ENCODE measurements around the gene CD300LB.

Gene CD300LB

DNA sequence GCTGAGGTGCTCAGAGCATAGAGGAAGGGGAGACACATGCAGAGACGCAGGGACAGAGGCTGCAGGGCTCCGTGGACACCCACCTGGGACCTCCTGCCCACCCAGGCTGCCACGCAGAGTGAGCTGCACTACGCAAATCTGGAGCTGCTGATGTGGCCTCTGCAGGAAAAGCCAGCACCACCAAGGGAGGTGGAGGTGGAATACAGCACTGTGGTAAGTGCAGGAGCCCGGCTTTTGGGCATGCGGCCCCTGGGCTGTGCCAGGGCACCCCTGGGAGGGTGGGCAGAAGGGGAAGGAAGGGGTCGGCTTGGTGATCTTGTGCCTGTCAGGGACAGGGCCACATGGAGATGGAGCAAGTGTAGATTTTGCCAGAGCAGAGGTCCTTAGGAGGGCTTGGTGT, 49.7 kb downstream of the CD300LB start:
- Histone ChIP-seq H3K9ac (no peak overlapping the region), H4K20me1 (ENCODE audit: insufficient read depth) (no peaks in the 10 kb centered on the region), H3K4me3 (IDR thresholded peaks at IDR 0.05; ENCODE audit: insufficient read depth, low read depth, low read length) (no peak overlapping the region), H3K27me3 (ENCODE audit: insufficient read depth, low read depth) (peaks cover 35% of the 10 kb centered on the region; the same call in 1 of the 2 replicates), H3K4me2 (no peak overlapping the region), H3K36me3 (ENCODE audit: insufficient read depth) (no peaks in the 10 kb centered on the region), H3K27ac (no peak overlapping the region), H2AFZ (ENCODE audit: low read depth) (no peak overlapping the region), H3K79me2 (ENCODE audit: insufficient read depth, low read depth) (no peaks in the 10 kb centered on the region), H3K4me1 (ENCODE audit: low read depth, poor library complexity, severe bottlenecking) (no peaks in the 10 kb centered on the region)
- TF ChIP-seq, protein P1, sequence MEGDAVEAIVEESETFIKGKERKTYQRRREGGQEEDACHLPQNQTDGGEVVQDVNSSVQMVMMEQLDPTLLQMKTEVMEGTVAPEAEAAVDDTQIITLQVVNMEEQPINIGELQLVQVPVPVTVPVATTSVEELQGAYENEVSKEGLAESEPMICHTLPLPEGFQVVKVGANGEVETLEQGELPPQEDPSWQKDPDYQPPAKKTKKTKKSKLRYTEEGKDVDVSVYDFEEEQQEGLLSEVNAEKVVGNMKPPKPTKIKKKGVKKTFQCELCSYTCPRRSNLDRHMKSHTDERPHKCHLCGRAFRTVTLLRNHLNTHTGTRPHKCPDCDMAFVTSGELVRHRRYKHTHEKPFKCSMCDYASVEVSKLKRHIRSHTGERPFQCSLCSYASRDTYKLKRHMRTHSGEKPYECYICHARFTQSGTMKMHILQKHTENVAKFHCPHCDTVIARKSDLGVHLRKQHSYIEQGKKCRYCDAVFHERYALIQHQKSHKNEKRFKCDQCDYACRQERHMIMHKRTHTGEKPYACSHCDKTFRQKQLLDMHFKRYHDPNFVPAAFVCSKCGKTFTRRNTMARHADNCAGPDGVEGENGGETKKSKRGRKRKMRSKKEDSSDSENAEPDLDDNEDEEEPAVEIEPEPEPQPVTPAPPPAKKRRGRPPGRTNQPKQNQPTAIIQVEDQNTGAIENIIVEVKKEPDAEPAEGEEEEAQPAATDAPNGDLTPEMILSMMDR (conservative IDR thresholded peaks at IDR 0.05; ENCODE audit: low read depth, low read length) = no peak

DNA sequence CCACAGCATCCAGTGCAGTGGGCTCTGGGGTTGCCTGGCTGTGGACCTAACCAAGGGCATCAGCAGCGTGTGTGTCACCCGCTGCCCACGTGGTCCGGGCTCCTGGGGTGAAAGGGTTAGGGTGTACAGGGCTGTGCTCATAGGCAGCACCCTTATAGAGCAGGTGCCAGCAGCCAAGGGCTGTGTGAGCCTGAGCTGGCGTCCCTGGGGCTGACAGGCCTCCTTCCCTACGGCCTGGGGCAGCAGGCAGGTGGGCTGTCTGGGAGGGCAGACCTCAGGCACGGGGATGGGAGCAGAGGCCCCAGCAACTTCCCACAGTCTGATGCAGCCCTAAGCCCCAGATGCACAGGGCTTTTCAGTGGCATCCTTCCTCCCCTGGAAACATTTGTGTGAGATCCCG, 51.0 kb downstream of the CD300LB start:
- no peak overlapping the region for H3K9ac ChIP-seq
- no peak overlapping the region for H3K4me2 ChIP-seq
- no peak overlapping the region for H2AFZ ChIP-seq (ENCODE audit: low read depth)
- peaks cover 26% of the 10 kb centered on the region; the same call in 1 of the 2 replicates for H3K27me3 ChIP-seq (ENCODE audit: insufficient read depth, low read depth)
- H3K4me3 ChIP-seq (IDR thresholded peaks at IDR 0.05; ENCODE audit: insufficient read depth, low read depth, low read length) = no peak overlapping the region
- H3K27ac ChIP-seq = no peak overlapping the region
- H3K4me1 ChIP-seq (ENCODE audit: low read depth, poor library complexity, severe bottlenecking) = no peaks in the 10 kb centered on the region
- no peaks in the 10 kb centered on the region for H3K79me2 ChIP-seq (ENCODE audit: insufficient read depth, low read depth)
- TF ChIP-seq, protein P1 (conservative IDR thresholded peaks at IDR 0.05; ENCODE audit: low read depth, low read length) = no peak
- no peaks in the 10 kb centered on the region for H3K36me3 ChIP-seq (ENCODE audit: insufficient read depth)
- H4K20me1 ChIP-seq (ENCODE audit: insufficient read depth) = no peaks in the 10 kb centered on the region

DNA sequence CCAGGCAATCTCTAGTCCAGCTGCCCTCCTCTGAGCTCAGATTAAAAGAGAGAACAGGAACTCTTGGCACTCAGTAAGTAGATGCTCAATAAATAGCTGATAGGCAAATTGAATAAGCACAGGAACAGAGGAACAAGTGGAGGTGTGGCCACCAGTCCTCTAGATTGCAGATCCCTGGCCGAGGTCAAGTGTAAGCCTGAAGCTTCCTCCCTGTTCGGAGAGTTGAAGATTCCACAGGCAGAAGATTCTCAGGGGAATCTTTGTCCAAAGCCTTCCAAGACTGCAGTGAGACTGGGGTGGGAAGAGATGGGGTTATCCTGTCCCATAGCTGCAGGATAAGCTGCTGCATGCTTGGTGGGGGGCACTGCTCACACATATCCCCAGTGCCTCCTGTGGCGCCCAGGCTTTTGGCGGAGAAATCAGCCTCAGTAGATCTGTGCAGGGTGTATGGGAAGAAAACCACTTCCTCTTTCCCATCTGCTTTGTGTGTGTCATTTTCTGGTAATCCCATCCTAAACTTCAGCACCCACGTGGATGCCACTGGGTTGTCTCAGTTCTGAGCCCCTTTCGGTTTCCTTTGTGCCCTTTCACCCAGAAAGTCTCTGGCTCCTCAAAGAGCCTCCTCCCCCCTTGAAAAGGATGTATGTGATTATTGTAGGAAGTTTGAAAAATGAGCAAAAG, 52.7 kb downstream of the CD300LB start:
- no peak overlapping the region for H3K9ac ChIP-seq
- no peak overlapping the region for H2AFZ ChIP-seq (ENCODE audit: low read depth)
- no peaks in the 10 kb centered on the region for H3K79me2 ChIP-seq (ENCODE audit: insufficient read depth, low read depth)
- no peak overlapping the region for H3K4me3 ChIP-seq (IDR thresholded peaks at IDR 0.05; ENCODE audit: insufficient read depth, low read depth, low read length)
- no peak overlapping the region for H3K4me2 ChIP-seq
- peaks cover 19% of the 10 kb centered on the region; the same call in 1 of the 2 replicates for H3K27me3 ChIP-seq (ENCODE audit: insufficient read depth, low read depth)
- no peaks in the 10 kb centered on the region for H3K4me1 ChIP-seq (ENCODE audit: low read depth, poor library complexity, severe bottlenecking)
- no peak overlapping the region for H3K27ac ChIP-seq
- H3K36me3 ChIP-seq (ENCODE audit: insufficient read depth) = no peaks in the 10 kb centered on the region
- H4K20me1 ChIP-seq (ENCODE audit: insufficient read depth) = no peaks in the 10 kb centered on the region
- TF ChIP-seq, protein P1 (conservative IDR thresholded peaks at IDR 0.05; ENCODE audit: low read depth, low read length) = no peak

DNA sequence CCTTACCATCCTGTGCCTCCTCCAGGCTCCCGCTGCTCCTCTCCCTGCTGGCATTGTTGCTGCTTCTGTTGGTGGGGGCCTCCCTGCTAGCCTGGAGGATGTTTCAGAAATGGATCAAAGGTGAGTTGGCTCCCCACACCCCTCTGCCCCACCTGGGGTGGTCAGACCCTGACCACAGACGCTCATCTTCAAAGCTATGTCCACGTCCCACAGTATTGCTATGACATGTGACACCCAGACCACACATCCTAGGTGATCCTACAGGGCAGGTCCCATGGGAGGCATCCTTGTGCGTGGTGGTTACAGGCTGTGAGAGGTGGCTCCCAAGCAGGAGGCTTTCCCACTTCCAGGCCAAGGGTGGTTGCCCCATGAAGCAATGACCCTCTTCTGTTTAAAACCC, 53.9 kb downstream of the CD300LB start:
- Histone ChIP-seq H3K4me3 (IDR thresholded peaks at IDR 0.05; ENCODE audit: insufficient read depth, low read depth, low read length) (no peak overlapping the region), H3K36me3 (ENCODE audit: insufficient read depth) (no peaks in the 10 kb centered on the region), H2AFZ (ENCODE audit: low read depth) (no peak overlapping the region), H4K20me1 (ENCODE audit: insufficient read depth) (no peaks in the 10 kb centered on the region), H3K27ac (no peak overlapping the region), H3K27me3 (ENCODE audit: insufficient read depth, low read depth) (peaks cover 9% of the 10 kb centered on the region; the same call in 1 of the 2 replicates), H3K4me1 (ENCODE audit: low read depth, poor library complexity, severe bottlenecking) (no peaks in the 10 kb centered on the region), H3K9ac (no peak overlapping the region), H3K79me2 (ENCODE audit: insufficient read depth, low read depth) (no peaks in the 10 kb centered on the region), H3K4me2 (no peak overlapping the region)
- TF ChIP-seq, protein P1 (conservative IDR thresholded peaks at IDR 0.05; ENCODE audit: low read depth, low read length) = no peak

Measured in KMS-11 (cell line).